HEK293T (cell line): ENCODE measurements around the gene TTC39C.

Experiments used
- BHLHE40 ChIP-seq: fragments of 450-650 bp; IDR thresholded peaks from 2 replicates; pipeline ENCODE4 v1.6.1; 2016; ENCODE audit warnings: mild to moderate bottlenecking, moderate library complexity, borderline replicate concordance
- FOXM1 ChIP-seq: fragments of 450-650 bp; IDR thresholded peaks from 2 replicates; pipeline ENCODE4 v1.6.1; 2017; ENCODE audit warnings: mild to moderate bottlenecking, borderline replicate concordance
- HDGF ChIP-seq: fragments of 450-650 bp; IDR thresholded peaks from 2 replicates; pipeline ENCODE4 v1.6.1; 2017; ENCODE audit warnings: antibody characterized with exemption, borderline replicate concordance
- NFRKB ChIP-seq: fragments of 450-650 bp; IDR thresholded peaks from 2 replicates; pipeline ENCODE4 v1.6.1; 2016; ENCODE audit warnings: mild to moderate bottlenecking, moderate library complexity
- SP1 ChIP-seq: fragments of 450-650 bp; IDR thresholded peaks from 2 replicates; pipeline ENCODE4 v1.6.1; 2017
- TF ChIP-seq, protein P1 (sequence below): fragments of 450-650 bp; IDR thresholded peaks from 2 replicates; pipeline ENCODE4 v1.6.1; 2016

DNA sequence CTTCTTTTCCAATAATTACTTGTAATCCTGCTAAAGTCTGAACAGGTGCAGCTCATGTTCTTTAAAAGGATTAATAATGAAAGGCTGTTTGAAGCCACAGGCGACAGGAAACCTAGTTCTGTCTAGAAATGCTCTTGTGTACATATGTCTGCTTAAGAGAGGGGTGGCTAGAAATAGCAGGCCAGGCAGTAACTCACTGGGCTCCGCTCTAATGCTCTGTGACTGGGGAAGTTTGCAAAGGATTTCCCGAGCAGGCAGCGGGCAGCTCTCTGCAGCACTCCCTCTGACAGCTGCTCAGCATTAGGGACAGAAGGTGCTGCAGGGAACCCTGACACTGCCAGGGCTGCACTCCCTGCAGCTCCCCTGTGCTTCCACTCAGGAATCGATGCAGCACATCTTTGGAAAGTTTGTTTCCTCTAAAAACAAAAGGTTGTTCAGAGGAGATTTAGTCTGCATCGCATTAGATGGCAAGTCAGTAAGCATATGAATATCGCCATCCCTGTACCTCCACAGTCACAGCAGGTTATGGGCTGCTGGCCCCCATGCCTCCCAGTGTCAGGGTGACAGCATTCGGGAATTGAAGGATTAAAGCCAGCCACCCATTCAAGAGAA, 33.1 kb upstream of the TTC39C start:
- no peak for TF ChIP-seq HDGF
- TF ChIP-seq FOXM1, result no peak
- no peak for TF ChIP-seq NFRKB
- no peak for TF ChIP-seq BHLHE40
- no peak for TF ChIP-seq SP1
- TF ChIP-seq, protein P1, sequence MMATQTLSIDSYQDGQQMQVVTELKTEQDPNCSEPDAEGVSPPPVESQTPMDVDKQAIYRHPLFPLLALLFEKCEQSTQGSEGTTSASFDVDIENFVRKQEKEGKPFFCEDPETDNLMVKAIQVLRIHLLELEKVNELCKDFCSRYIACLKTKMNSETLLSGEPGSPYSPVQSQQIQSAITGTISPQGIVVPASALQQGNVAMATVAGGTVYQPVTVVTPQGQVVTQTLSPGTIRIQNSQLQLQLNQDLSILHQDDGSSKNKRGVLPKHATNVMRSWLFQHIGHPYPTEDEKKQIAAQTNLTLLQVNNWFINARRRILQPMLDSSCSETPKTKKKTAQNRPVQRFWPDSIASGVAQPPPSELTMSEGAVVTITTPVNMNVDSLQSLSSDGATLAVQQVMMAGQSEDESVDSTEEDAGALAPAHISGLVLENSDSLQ, result no peak
